ENCODE data around the gene PRKAG2.

- no peak for TF ChIP-seq GATA3 (IDR thresholded peaks at IDR 0.05; ENCODE audit: low read depth, low read length)
- no peak for TF ChIP-seq GATA2 (IDR thresholded peaks at IDR 0.05; ENCODE audit: low read depth, low read length)
These were observed 106.7 kb downstream of the PRKAG2 start for GRCh38 chr7:151770232-151770631.

Measured in SH-SY5Y (cell line).